Stimulated activated CD8-positive, alpha-beta memory T cell treated with anti-CD3 and anti-CD28 coated beads, Interleukin-4, amount 100 ng/mL, for 48 hours (primary cell): Measurements from ENCODE around the gene HELB.

Source experiments
- DNase-seq: peaks from one replicate; pipeline ENCODE4 v3.0.0-alpha.2; 2020

The HELB gene

GRCh38 chr12:66304296-66304900 lies 2.1 kb downstream of the HELB start:
- no peak for DNase-seq

- no peak for DNase-seq
These were observed 7.3 kb downstream of the HELB start for GRCh38 chr12:66309606-66310005.

GRCh38 chr12:66312189-66312588 lies 9.9 kb downstream of the HELB start:
- no peak for DNase-seq

GRCh38 chr12:66314278-66314677 lies 12.0 kb downstream of the HELB start:
- DNase-seq = no peak

- DNase-seq = no peak
These were observed 17.1 kb downstream of the HELB start for GRCh38 chr12:66319266-66319954.

GRCh38 chr12:66320996-66321395 lies 18.7 kb downstream of the HELB start:
- DNase-seq = no peak

- DNase-seq = no peak
These were observed 19.1 kb downstream of the HELB start for GRCh38 chr12:66321435-66321834.

GRCh38 chr12:66323017-66323416 lies 20.7 kb downstream of the HELB start:
- no peak for DNase-seq

- DNase-seq = no peak
These were observed 27.6 kb downstream of the HELB start for GRCh38 chr12:66329941-66330340.

- no peak for DNase-seq
These were observed 28.7 kb downstream of the HELB start for GRCh38 chr12:66331016-66331415.

- DNase-seq = no peak
These were observed 29.5 kb downstream of the HELB start for GRCh38 chr12:66331814-66332213.

GRCh38 chr12:66335746-66336145 lies 33.5 kb downstream of the HELB start:
- DNase-seq = no peak

GRCh38 chr12:66337381-66338010 lies 35.2 kb downstream of the HELB start:
- no peak for DNase-seq

GRCh38 chr12:66340131-66340530 lies 37.8 kb downstream of the HELB start:
- no peak for DNase-seq

- no peak for DNase-seq
These were observed 38.8 kb downstream of the HELB start for GRCh38 chr12:66341126-66341525.

GRCh38 chr12:66345212-66345611 lies 42.9 kb downstream of the HELB start:
- no peak for DNase-seq

GRCh38 chr12:66345956-66346355 lies 43.7 kb downstream of the HELB start:
- DNase-seq = no peak

- DNase-seq = no peak
These were observed 49.0 kb downstream of the HELB start for GRCh38 chr12:66351301-66351700.

- no peak for DNase-seq
These were observed 49.9 kb downstream of the HELB start for GRCh38 chr12:66352197-66352596.

- no peak for DNase-seq
These were observed 50.6 kb downstream of the HELB start for GRCh38 chr12:66352899-66353298.

- no peak for DNase-seq
These were observed 52.0 kb downstream of the HELB start for GRCh38 chr12:66354291-66354690.

GRCh38 chr12:66359300-66359699 lies 57.0 kb downstream of the HELB start:
- no peak for DNase-seq

GRCh38 chr12:66361703-66362102 lies 59.4 kb downstream of the HELB start:
- DNase-seq = no peak

- no peak for DNase-seq
These were observed 63.6 kb downstream of the HELB start for GRCh38 chr12:66365718-66366490.
